LNCaP clone FGC (cell line): Measurements from ENCODE around the gene CCDC9.

Experiments
- DNase-seq: peaks from one replicate; pipeline ENCODE4 v3.0.0-alpha.2; 2011; ENCODE audit warnings: low read depth
- H3K4me3 ChIP-seq: 2 replicates; pipeline ENCODE4 v1.5.1; 2011; ENCODE audit warnings: mild to moderate bottlenecking, low read depth, low read length, control low read depth
- TF ChIP-seq, protein P1 (sequence below): IDR thresholded peaks from 2 replicates; pipeline ENCODE4 v1.5.1; 2012; ENCODE audit warnings: mild to moderate bottlenecking; ENCODE audit not compliant: control insufficient read depth, insufficient read depth; ENCODE audit errors: extremely low read depth

CCDC9 gene

DNA sequence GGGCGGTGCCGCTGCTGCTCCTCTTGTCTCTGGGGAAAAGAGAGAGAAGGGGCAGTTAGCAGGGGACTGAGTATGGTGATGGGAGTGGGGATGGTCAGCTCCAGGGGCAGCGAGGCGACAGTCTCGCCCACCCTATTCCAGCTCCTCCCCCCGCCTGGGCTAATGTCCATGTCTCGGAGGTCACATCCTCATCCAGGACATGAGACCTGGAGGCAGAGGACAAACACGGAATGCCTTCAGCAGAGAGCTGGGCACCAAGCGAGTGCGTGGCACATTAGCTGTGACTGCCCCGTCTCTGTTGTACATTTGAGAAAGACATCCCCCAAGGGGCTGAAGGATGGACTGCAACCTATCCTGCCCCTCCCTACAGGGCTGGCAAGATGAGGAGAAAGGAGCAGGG lies 34.4 kb upstream of the CCDC9 start:
- no peak for DNase-seq
- H3K4me3 ChIP-seq: no peak overlapping the region
- TF ChIP-seq, protein P1, sequence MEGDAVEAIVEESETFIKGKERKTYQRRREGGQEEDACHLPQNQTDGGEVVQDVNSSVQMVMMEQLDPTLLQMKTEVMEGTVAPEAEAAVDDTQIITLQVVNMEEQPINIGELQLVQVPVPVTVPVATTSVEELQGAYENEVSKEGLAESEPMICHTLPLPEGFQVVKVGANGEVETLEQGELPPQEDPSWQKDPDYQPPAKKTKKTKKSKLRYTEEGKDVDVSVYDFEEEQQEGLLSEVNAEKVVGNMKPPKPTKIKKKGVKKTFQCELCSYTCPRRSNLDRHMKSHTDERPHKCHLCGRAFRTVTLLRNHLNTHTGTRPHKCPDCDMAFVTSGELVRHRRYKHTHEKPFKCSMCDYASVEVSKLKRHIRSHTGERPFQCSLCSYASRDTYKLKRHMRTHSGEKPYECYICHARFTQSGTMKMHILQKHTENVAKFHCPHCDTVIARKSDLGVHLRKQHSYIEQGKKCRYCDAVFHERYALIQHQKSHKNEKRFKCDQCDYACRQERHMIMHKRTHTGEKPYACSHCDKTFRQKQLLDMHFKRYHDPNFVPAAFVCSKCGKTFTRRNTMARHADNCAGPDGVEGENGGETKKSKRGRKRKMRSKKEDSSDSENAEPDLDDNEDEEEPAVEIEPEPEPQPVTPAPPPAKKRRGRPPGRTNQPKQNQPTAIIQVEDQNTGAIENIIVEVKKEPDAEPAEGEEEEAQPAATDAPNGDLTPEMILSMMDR: no peak

DNA sequence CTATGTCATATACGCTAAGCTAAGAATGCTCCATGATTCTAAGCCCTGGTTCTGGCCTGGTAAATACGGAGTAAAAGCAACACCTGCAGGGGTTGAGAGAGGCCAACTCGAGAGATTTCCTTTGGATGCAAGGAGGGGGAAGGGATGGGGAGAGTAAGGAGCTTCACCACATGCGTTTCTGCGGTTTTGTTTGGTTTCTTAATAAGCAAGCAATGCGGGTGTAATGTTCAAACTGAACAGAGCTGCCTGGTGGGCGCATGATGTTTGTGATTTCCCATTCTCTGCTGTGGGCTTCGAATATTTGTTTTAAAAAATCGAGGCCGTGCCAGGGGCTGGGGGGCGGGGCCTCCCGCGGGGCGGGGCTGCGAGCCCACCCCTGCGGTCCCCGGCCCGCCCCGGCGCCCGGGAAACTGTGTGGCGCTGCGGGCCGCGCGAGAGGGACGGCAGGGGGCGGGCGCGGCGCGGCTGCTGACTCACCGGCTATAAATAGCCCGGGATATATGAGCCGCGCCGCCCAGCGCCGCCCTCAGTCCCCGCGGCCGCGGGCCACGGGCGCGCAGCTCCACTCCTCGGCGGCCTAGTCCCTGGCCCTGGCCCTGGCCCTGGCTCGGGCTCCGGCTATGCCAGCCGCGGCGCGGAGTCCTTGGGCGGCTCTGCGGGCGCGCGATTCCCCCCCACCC lies 30.4 kb upstream of the CCDC9 start:
- no peak for DNase-seq
- TF ChIP-seq, protein P1: peak; percentile 32
- peak overlapping the region; percentile 49 for H3K4me3 ChIP-seq

DNA sequence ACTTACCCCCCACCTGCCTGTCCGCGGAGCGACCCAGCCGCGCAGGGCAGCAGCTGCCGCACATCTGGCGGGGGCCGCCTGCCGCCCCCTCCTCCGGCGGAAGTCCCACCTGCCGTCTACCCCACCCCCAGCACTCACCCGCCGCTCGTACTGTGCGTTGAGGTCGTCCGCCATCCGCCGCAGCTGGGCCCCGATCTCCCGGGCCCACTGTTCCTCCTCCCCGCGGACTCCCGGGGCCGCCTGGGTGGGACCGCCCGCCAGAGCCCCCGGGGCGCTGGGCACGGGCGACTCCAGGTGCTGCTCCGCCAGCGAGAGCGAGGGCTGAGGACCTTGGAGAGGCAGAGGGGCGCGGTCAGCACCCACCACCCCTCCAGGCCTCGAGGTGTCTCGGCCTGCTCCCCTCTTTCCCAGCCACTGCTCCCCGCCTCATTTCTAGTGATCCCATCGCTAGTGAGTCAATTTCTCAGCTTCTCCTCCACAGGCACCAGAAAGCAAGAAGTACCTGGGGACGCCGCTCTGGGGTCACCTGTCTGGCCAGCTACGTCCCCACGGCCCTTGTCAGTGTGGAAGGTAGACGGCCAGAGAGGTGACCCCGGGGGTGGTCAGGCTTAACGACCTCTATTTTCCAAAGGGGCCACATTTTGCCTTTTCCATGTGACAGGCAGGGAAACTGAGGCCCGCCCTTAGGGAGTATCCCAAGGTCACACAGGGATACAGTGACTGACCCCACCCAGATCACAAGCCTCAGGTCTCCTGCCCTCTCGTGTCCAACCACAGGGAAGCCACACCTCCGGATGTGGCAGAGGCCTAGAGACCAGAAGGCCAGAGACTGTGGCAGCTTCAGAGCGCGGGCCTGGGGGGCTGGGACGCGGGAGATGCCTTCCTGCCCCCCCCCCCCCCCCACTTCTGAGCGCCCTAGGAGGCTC lies 29.6 kb upstream of the CCDC9 start:
- H3K4me3 ChIP-seq: peak overlapping the region; percentile 49
- DNase-seq: no peak
- TF ChIP-seq, protein P1: no peak; the same call in 1 of the 2 replicates

DNA sequence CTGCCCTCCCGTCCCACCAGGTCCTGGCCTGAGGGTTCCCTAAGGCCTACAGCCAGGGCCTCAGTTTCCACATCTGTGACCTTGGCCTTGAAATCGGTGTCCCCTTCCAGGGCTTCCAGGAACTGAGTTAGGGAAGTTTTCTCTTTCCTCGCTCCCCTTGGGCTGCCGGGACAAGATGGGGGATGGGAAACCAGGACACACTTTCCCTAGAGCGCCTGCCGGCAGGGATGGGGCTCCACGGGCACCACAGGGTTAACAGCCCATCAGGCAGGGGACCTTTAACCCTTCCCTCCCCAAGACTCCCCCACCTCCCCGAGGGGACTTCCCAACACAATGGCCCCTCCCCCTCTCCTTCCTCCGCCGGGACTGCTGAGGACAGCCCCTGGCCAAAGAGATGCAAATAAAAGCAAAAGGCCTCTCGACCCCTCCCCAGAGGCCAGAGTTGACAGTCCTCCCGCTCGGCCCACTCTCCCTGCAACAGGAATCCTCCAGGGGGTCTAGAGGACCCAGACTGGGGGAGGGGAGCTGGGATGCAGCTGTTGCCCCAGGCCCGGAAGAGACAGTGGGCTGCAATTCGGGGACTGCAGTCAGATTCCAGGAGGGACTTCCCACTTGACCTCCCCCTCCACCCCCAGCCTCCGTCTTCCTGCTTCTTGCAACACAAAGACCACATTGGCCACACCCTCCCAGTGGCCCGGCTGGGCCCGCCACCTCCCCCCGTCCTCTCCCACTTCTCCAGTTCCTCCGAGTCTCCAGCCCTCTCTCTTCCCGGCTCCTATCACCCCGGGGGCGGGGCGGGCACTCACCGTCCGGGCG lies 28.8 kb upstream of the CCDC9 start:
- H3K4me3 ChIP-seq: peak overlapping the region; percentile 49
- TF ChIP-seq, protein P1: no peak
- no peak for DNase-seq

DNA sequence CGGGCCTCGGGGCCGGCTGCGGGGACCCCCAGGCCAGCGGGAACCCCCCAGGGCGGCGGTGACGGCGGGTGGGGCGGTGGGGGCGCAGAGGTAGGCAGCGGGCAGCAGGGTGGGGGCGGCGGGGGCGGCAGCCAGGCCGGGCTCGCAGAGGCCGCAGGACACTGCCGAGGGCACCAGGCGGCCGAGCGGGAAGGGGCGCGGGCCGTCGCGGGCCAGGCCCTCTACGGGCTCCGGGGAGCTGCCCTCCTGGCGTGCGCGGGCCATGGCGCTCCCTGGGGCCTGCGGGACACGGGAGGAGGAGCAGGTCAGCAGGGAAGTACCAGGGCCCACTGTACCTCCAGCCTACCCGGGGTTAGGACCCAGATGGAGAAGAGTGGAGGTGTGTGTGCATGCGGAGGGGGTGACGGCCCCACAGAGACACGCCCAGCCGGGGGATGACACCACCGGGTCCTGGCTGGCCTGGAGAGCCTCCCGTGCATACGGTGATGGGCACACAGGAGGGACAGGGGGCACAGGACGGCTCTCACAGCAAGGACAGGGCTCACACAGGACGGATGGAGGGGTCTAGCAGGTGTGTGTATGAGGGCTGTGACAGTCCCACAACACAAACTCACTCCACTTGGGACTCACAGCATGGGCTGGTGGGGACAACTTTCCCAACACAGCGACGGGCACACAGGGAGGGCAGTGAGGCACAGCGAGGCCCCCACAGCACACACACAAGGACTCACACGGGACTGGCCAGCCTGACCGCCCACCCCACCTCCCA lies 28.0 kb upstream of the CCDC9 start:
- H3K4me3 ChIP-seq: peak overlapping the region; percentile 81
- no peak for DNase-seq
- TF ChIP-seq, protein P1: no peak
